ENCODE measurements around the gene ANKRD40. TPM values are rescaled to one million over a fixed set of nuclear protein-coding genes. Genes with fewer than 3 reads are reported as not detected.

The ANKRD40 gene
- total RNA-seq, 2 donors from 2014 or later, result 21.3 to 27.0 TPM

DNA sequence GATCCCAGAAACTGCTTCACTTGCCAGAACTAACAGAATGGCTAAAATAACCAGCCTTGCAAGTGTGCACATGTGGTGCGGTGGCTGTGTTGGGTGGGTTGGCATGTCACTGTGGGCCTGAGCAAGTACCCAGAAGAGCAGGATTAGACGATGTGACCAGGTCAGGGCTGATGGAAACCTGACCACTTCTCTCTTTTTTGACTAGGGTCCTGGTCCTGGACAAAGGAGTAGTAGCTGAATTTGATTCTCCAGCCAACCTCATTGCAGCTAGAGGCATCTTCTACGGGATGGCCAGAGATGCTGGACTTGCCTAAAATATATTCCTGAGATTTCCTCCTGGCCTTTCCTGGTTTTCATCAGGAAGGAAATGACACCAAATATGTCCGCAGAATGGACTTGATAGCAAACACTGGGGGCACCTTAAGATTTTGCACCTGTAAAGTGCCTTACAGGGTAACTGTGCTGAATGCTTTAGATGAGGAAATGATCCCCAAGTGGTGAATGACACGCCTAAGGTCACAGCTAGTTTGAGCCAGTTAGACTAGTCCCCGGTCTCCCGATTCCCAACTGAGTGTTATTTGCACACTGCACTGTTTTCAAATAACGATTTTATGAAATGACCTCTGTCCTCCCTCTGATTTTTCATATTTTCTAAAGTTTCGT is 16.7 kb downstream of the ANKRD40 start:
- intact Hi-C loops (cut with DNase I), result loop anchor here (10.0 kb wide), 1 partner anchor 206 kb away; no protein-coding TSS in a partner anchor
- Histone ChIP-seq H3K4me1 (peaks cover 97% of the 10 kb centered on the region), H3K27ac (peak overlapping the region; percentile 90 to 94 (median 94)), H3K4me3 (no peak overlapping the region), H3K27me3 (no peaks in the 10 kb centered on the region), H3K36me3 (replicated peaks in 1 of 2; ENCODE audit: insufficient read depth in 1 of 2, low read depth in 2 of 2) (peaks cover 0 to 5% of the 10 kb centered on the region in 2 donors), H3K9me3 (no peaks in the 10 kb centered on the region)
- 26 to 34% methylated on average over 8 to 9 of the region's 9 CpGs for WGBS, 2 donors
- DNase-seq (peak in 1 of 4 donors; percentile 32), ATAC-seq (no peak)
- TF ChIP-seq, protein P1, sequence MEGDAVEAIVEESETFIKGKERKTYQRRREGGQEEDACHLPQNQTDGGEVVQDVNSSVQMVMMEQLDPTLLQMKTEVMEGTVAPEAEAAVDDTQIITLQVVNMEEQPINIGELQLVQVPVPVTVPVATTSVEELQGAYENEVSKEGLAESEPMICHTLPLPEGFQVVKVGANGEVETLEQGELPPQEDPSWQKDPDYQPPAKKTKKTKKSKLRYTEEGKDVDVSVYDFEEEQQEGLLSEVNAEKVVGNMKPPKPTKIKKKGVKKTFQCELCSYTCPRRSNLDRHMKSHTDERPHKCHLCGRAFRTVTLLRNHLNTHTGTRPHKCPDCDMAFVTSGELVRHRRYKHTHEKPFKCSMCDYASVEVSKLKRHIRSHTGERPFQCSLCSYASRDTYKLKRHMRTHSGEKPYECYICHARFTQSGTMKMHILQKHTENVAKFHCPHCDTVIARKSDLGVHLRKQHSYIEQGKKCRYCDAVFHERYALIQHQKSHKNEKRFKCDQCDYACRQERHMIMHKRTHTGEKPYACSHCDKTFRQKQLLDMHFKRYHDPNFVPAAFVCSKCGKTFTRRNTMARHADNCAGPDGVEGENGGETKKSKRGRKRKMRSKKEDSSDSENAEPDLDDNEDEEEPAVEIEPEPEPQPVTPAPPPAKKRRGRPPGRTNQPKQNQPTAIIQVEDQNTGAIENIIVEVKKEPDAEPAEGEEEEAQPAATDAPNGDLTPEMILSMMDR (IDR thresholded peaks at IDR 0.05), result no peak
- no peak for TF ChIP-seq POLR2A (IDR thresholded peaks at IDR 0.05)

DNA sequence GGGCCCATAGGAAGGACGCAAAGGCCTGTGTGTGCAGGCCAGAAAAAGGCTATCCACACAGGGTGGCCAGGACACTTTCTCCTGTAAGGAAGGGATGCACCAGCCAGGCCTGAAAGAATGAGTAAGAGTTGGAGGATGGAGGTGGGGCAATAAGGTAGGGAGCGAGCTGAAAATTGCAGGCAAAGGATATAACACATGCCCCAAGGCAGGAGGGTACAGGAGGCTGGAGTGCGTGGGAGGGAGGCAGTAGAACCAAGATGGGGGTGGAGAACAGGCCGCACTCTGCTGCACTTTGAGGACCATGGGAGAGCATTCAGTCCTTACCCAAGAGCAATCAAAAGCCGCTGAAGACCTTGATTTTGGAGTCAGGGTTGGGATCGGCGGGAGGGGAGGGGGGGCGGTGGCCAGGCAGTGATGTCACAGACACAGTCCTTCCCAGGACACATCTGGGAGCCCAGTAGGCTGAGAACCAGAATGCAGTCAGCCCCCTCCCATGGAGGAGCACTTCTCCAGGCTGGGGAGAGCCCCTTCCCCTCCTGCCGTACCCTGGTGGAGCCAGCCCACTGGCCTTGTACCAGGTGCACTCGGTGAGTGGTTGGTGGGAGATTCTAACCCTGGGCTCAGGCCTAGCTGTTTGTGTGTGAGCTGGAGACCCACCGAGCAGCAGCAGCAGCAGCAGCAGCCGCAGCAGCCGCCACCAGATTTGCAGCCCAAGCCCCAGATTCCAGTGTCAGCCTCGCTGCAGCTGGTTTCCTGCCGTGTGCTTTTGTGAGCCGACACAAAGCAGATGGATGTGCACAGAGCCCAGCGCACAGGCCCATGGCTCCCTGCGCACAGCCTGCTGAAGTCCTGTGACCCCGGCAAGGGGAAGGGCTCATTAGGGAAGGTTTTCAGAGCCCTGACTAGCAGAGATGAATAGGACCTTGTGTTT is 17.5 kb downstream of the ANKRD40 start:
- intact Hi-C loops (cut with DNase I), result loop anchor here (10.0 kb wide), 1 partner anchor 205 kb away; no protein-coding TSS in a partner anchor
- TF ChIP-seq, protein P1 (IDR thresholded peaks at IDR 0.05), result no peak
- TF ChIP-seq POLR2A (IDR thresholded peaks at IDR 0.05), result no peak
- peak in 1 of 4 donors; percentile 22 for DNase-seq
- no peak for ATAC-seq
- 59 to 73% methylated on average over 5 to 18 of the region's 19 CpGs for WGBS, 2 donors
- Histone ChIP-seq H3K27ac (peak overlapping the region; percentile 90 to 94 (median 94)), H3K27me3 (no peaks in the 10 kb centered on the region), H3K36me3 (replicated peaks in 1 of 2; ENCODE audit: insufficient read depth in 1 of 2, low read depth in 2 of 2) (no peaks in the 10 kb centered on the region), H3K4me1 (peaks cover 96% of the 10 kb centered on the region), H3K9me3 (no peaks in the 10 kb centered on the region), H3K4me3 (no peak overlapping the region)

DNA sequence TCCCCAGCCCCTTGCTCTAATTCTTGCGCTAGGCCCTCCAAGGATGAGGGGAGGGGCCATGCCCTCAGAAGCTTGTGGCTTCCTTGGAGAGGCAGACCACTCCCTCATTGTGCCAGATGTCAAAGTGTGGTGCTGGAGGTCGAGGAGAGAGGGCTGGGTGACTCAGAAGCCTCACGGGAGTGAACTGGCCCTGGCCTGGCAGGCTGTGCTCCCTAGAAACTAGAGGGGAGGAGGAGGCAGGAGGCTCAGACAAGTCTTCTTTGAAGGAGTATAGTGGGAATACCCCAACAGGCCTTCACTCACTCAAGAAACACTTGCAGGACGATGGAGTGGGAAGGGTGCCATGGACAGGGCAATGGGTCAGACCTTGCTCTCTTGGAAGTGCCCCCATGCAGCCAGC is 18.5 kb downstream of the ANKRD40 start:
- DNase-seq, result peak in 1 of 4 donors; percentile 55
- H3K9me3 ChIP-seq, result no peaks in the 10 kb centered on the region
- TF ChIP-seq, protein P1 (IDR thresholded peaks at IDR 0.05), result no peak
- TF ChIP-seq POLR2A (IDR thresholded peaks at IDR 0.05), result no peak
- H3K27ac ChIP-seq, result peak overlapping the region; percentile 90 to 94 (median 94)
- H3K4me1 ChIP-seq, result peaks cover 97% of the 10 kb centered on the region
- no peak for ATAC-seq
- WGBS, 2 donors, result 38 to 41% methylated on average over 3 to 4 of the region's 4 CpGs
- H3K36me3 ChIP-seq (replicated peaks in 1 of 2; ENCODE audit: insufficient read depth in 1 of 2, low read depth in 2 of 2), result no peaks in the 10 kb centered on the region
- H3K4me3 ChIP-seq, result no peak overlapping the region
- intact Hi-C loops (cut with DNase I), result no loop called here
- no peaks in the 10 kb centered on the region for H3K27me3 ChIP-seq

DNA sequence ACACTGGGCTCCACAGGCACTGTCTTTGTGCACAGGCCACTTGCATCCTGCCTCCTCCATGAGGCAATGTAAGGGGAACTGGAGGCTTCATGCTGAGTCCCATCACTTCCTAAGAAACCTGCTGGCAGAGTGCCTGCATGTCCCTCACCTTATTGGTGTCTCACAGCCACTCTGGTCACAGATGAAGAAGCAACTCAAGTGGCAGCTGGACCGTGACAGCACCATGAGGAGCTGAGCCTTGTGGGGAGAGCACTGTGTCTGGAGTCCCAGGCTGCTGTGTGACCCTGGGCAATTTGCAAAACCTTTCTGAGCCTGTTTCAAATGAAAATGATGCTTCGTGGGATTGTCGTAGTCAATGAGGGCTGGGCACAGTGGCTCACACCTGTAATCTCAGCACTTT is 19.5 kb downstream of the ANKRD40 start:
- Histone ChIP-seq H3K9me3 (no peaks in the 10 kb centered on the region), H3K4me3 (no peak overlapping the region), H3K4me1 (peaks cover 97% of the 10 kb centered on the region), H3K36me3 (replicated peaks in 1 of 2; ENCODE audit: insufficient read depth in 1 of 2, low read depth in 2 of 2) (no peaks in the 10 kb centered on the region), H3K27me3 (no peaks in the 10 kb centered on the region), H3K27ac (peak overlapping the region; percentile 8 to 94 (median 92))
- WGBS, 2 donors, result 96 to 100% methylated on average over 2 to 3 of the region's 3 CpGs
- TF ChIP-seq, protein P1 (IDR thresholded peaks at IDR 0.05), result no peak
- no peak for TF ChIP-seq POLR2A (IDR thresholded peaks at IDR 0.05)
- ATAC-seq (no peak), DNase-seq (no peak)
- intact Hi-C loops (cut with DNase I), result no loop called here
